Measurements from ENCODE around the gene RGS7.

The RGS7 gene

GRCh38 chr1:241163363-241163762 is 193.6 kb downstream of the RGS7 start:
- H3K4me3 ChIP-seq (replicated peaks; ENCODE audit: low read depth, low read length), result no peak overlapping the region
- DNase-seq (ENCODE audit: low read depth), result no peak
- no peak for TF ChIP-seq CTCF (IDR thresholded peaks at IDR 0.05; ENCODE audit: low read length, missing control alignments)

GRCh38 chr1:241161188-241161689 is 195.8 kb downstream of the RGS7 start:
- no peak for TF ChIP-seq CTCF (IDR thresholded peaks at IDR 0.05; ENCODE audit: low read length, missing control alignments)
- no peak for DNase-seq (ENCODE audit: low read depth)
- H3K4me3 ChIP-seq (replicated peaks; ENCODE audit: low read depth, low read length), result no peak overlapping the region

- H3K4me3 ChIP-seq (replicated peaks; ENCODE audit: low read depth, low read length), result no peak overlapping the region
- no peak for TF ChIP-seq CTCF (IDR thresholded peaks at IDR 0.05; ENCODE audit: low read length, missing control alignments)
- DNase-seq (ENCODE audit: low read depth), result no peak
Observed at GRCh38 chr1:241157435-241157834, 199.6 kb downstream of the RGS7 start.

GRCh38 chr1:241156231-241156965 is 200.6 kb downstream of the RGS7 start:
- peak; percentile 3 for DNase-seq (ENCODE audit: low read depth)
- no peak for TF ChIP-seq CTCF (IDR thresholded peaks at IDR 0.05; ENCODE audit: low read length, missing control alignments)
- no peak overlapping the region for H3K4me3 ChIP-seq (replicated peaks; ENCODE audit: low read depth, low read length)

GRCh38 chr1:241145881-241146280 is 211.1 kb downstream of the RGS7 start:
- no peak overlapping the region for H3K4me3 ChIP-seq (replicated peaks; ENCODE audit: low read depth, low read length)
- no peak for TF ChIP-seq CTCF (IDR thresholded peaks at IDR 0.05; ENCODE audit: low read length, missing control alignments)
- DNase-seq (ENCODE audit: low read depth), result no peak

GRCh38 chr1:241143765-241144442 is 213.1 kb downstream of the RGS7 start:
- H3K4me3 ChIP-seq (replicated peaks; ENCODE audit: low read depth, low read length), result no peak overlapping the region
- no peak for DNase-seq (ENCODE audit: low read depth)
- no peak for TF ChIP-seq CTCF (IDR thresholded peaks at IDR 0.05; ENCODE audit: low read length, missing control alignments)

Data from fibroblast of pulmonary artery (primary cell).